ENCODE data around the gene KRTAP10-12. TPM values are rescaled to one million over a fixed set of nuclear protein-coding genes. Genes with fewer than 3 reads are reported as not detected.

Gene KRTAP10-12
- total and polyA plus RNA-seq, 4 experiments from 2014 or later, result not detected

DNA sequence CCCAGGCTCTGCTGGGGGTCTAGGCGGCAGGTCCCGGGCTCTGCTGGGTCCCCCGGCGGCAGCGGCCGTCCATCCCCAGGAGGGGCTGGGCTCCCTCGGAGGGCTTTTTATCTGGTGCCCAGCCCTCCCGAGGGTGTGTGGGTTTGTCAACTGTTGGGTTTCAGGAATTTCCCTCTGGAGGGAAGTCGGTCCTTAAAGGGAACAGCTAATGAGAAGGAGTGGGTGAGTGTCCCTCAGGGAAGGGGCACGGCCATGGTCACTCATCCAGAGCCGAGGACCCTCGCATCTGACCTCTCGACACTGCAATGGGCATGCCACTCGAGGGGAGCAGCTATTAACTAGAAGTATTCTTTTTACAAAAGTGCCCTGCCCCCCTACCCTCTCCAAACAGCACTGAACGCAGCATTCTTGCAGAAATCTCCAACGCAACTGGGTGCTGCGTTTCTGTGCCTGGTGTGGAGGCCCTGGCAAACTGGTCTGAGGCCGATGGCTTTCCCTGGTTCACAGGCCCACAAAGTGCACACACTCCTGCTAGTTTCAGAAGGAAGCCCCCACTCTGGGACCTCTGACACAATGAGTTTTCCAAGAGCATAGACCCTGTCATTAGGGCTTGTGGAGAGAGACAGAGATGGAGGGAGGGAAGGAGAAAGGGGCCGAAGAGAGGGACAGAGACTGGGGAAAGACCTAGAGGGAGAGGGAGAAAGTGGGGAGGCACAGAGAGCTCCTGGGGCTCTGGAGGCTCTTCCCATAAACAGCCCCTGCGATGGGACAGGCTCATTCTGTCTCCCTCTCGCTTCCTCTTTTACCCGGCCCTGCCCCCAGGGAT is 15.4 kb downstream of the KRTAP10-12 start:
- no peak overlapping the region for H3K4me3 ChIP-seq (ENCODE audit: low read length in 2 of 2)
- CTCF ChIA-PET (ENCODE audit: partially characterized antibody), result interaction anchor here (0.7 kb wide), 1 partner anchor 165 kb away, joined by 3 read pairs; no protein-coding TSS in a partner anchor
- intact Hi-C loops (cut with micrococcal nuclease), result no loop called here
- POLR2A ChIA-PET (ENCODE audit: partially characterized antibody), result interaction anchor here (0.7 kb wide), 1 partner anchor 70 kb away, joined by 3 read pairs; no protein-coding TSS in a partner anchor
- peaks cover 55% of the 10 kb centered on the region for H3K27me3 ChIP-seq (ENCODE audit: insufficient read depth, low read length)
- peaks cover 0 to 5% (median 2%) of the 10 kb centered on the region in 8 donors for H3K9me3 Mint-ChIP-seq
- H3K36me3 Mint-ChIP-seq, result no peaks in the 10 kb centered on the region
- peaks cover 38% of the 10 kb centered on the region for H3K4me1 ChIP-seq (ENCODE audit: insufficient read depth, low read length)
- DNase-seq, result no peak
- no peaks in the 10 kb centered on the region for H3K36me3 ChIP-seq (ENCODE audit: insufficient read depth, low read length)
- H3K27ac Mint-ChIP-seq, result no peak overlapping the region
- H3K27ac ChIP-seq (ENCODE audit: low read depth, low read length), result no peak overlapping the region
- H3K27me3 Mint-ChIP-seq, result peaks cover 55 to 61% of the 10 kb centered on the region in 2 donors
- H3K4me1 Mint-ChIP-seq, result peaks cover 22 to 51% (median 37%) of the 10 kb centered on the region in 4 donors
- H3K4me3 Mint-ChIP-seq, result no peak overlapping the region
- H3K9me3 ChIP-seq (ENCODE audit: control insufficient read depth in 1 of 2, low read length in 2 of 2), result no peaks in the 10 kb centered on the region

DNA sequence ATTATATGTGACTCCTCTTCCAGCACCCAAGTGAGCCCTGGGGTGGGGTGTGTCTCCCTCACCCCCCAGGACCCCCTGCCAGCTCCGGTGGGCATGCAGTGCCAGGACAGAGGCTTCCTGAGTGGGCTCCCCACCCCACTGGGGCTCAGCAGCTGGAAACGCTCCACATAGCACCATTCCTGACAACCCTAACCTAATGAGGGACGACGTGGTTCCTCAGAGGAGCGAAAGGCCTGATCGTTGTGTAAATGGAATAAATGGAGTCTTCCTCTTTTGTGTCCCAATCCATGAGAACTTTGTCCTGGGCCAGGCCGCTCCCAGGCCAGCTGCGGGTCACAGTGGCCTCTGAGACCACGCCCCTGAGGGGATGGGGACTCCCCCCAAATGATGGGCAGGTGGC is 16.2 kb downstream of the KRTAP10-12 start:
- Histone ChIP-seq H3K9me3 (ENCODE audit: control insufficient read depth in 1 of 2, low read length in 2 of 2) (no peaks in the 10 kb centered on the region), H3K27ac (ENCODE audit: low read depth, low read length) (no peak overlapping the region), H3K27me3 (ENCODE audit: insufficient read depth, low read length) (peaks cover 51% of the 10 kb centered on the region), H3K36me3 (ENCODE audit: insufficient read depth, low read length) (no peaks in the 10 kb centered on the region), H3K4me3 (ENCODE audit: low read length in 2 of 2) (no peak overlapping the region), H3K4me1 (ENCODE audit: insufficient read depth, low read length) (peaks cover 36% of the 10 kb centered on the region)
- H3K4me3 Mint-ChIP-seq, result no peak overlapping the region
- intact Hi-C loops (cut with micrococcal nuclease), result no loop called here
- DNase-seq, result no peak
- ChIA-PET POLR2A (ENCODE audit: partially characterized antibody) (no interaction called here), CTCF (ENCODE audit: partially characterized antibody) (interaction anchor here (1.1 kb wide), 1 partner anchor 202 kb away, joined by 3 read pairs; no protein-coding TSS in a partner anchor)
- peaks cover 0 to 5% (median under 1%) of the 10 kb centered on the region in 8 donors for H3K9me3 Mint-ChIP-seq
- H3K36me3 Mint-ChIP-seq, result no peaks in the 10 kb centered on the region
- H3K4me1 Mint-ChIP-seq, result peaks cover 20 to 50% (median 34%) of the 10 kb centered on the region in 4 donors
- H3K27me3 Mint-ChIP-seq, result peaks cover 48 to 55% of the 10 kb centered on the region in 2 donors
- no peak overlapping the region for H3K27ac Mint-ChIP-seq

DNA sequence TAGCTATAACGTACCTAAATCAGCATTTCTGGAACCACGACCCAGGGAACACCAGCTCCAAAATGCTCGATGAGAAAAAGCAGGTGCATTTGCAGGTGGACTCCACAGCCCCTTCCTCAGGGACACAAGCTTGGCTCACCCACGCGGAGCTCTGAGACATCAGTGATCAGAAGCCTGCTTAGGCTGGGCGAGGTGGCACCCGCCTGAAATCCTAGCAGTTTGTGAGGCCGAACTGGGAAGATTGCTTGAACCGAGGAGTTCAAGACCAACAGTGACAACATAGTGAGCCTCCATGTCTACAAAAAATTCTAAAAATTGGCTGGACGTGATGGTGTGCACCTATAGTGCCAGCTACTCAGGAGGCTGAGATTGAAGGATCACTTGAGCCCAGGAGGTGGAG is 16.9 kb downstream of the KRTAP10-12 start:
- H3K4me1 ChIP-seq (ENCODE audit: insufficient read depth, low read length), result peaks cover 29% of the 10 kb centered on the region
- CTCF ChIA-PET (ENCODE audit: partially characterized antibody), result interaction anchor here (0.8 to 1.1 kb wide), 2 partner anchors 80 to 203 kb away, joined by 3 read pairs; no protein-coding TSS in a partner anchor
- H3K9me3 ChIP-seq (ENCODE audit: control insufficient read depth in 1 of 2, low read length in 2 of 2), result no peaks in the 10 kb centered on the region
- H3K27ac Mint-ChIP-seq, result no peak overlapping the region
- peaks cover 42 to 58% of the 10 kb centered on the region in 2 donors for H3K27me3 Mint-ChIP-seq
- POLR2A ChIA-PET (ENCODE audit: partially characterized antibody), result no interaction called here
- no peak overlapping the region for H3K4me3 ChIP-seq (ENCODE audit: low read length in 2 of 2)
- intact Hi-C loops (cut with micrococcal nuclease), result no loop called here
- peaks cover 20 to 43% (median 29%) of the 10 kb centered on the region in 4 donors for H3K4me1 Mint-ChIP-seq
- no peak for DNase-seq
- H3K27me3 ChIP-seq (ENCODE audit: insufficient read depth, low read length), result peaks cover 44% of the 10 kb centered on the region
- no peaks in the 10 kb centered on the region for H3K36me3 ChIP-seq (ENCODE audit: insufficient read depth, low read length)
- H3K9me3 Mint-ChIP-seq, result peaks cover 0 to 5% (median 0%) of the 10 kb centered on the region in 8 donors
- no peaks in the 10 kb centered on the region for H3K36me3 Mint-ChIP-seq
- no peak overlapping the region for H3K27ac ChIP-seq (ENCODE audit: low read depth, low read length)
- no peak overlapping the region for H3K4me3 Mint-ChIP-seq

DNA sequence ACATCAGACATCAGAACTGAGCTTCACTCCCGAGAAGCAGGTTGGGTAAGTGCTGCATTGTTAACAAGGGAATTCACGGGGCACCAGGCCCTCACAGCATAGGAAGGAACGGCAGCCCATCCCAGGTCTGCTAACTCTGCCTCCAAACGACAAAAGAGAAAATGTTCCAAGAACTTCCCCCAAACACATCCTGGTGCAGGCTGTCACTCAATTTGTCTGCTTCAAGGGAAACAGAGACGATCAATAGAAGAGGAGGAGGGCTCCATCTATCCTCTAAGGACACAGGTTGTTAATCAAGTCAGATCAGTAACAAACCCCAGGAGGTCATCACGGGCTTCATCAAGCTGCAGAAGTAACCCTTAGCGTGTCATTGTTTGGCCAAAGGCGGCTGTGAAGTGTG is 17.9 kb downstream of the KRTAP10-12 start:
- H3K4me1 ChIP-seq (ENCODE audit: insufficient read depth, low read length), result peaks cover 19% of the 10 kb centered on the region
- ChIA-PET CTCF (ENCODE audit: partially characterized antibody) (no interaction called here), POLR2A (ENCODE audit: partially characterized antibody) (no interaction called here)
- H3K4me3 ChIP-seq (ENCODE audit: low read length in 2 of 2), result no peak overlapping the region
- intact Hi-C loops (cut with micrococcal nuclease), result no loop called here
- no peak overlapping the region for H3K27ac Mint-ChIP-seq
- no peaks in the 10 kb centered on the region for H3K36me3 Mint-ChIP-seq
- H3K9me3 Mint-ChIP-seq, result peaks cover 0 to 5% (median 0%) of the 10 kb centered on the region in 8 donors
- H3K36me3 ChIP-seq (ENCODE audit: insufficient read depth, low read length), result no peaks in the 10 kb centered on the region
- peaks cover 37% of the 10 kb centered on the region for H3K27me3 ChIP-seq (ENCODE audit: insufficient read depth, low read length)
- no peaks in the 10 kb centered on the region for H3K9me3 ChIP-seq (ENCODE audit: control insufficient read depth in 1 of 2, low read length in 2 of 2)
- H3K27me3 Mint-ChIP-seq, result peaks cover 36 to 50% of the 10 kb centered on the region in 2 donors
- H3K4me3 Mint-ChIP-seq, result peak overlapping the region in 2 of 8 donors; percentile 7 to 24
- DNase-seq, result no peak
- H3K4me1 Mint-ChIP-seq, result peaks cover 15 to 32% (median 21%) of the 10 kb centered on the region in 4 donors
- H3K27ac ChIP-seq (ENCODE audit: low read depth, low read length), result no peak overlapping the region

DNA sequence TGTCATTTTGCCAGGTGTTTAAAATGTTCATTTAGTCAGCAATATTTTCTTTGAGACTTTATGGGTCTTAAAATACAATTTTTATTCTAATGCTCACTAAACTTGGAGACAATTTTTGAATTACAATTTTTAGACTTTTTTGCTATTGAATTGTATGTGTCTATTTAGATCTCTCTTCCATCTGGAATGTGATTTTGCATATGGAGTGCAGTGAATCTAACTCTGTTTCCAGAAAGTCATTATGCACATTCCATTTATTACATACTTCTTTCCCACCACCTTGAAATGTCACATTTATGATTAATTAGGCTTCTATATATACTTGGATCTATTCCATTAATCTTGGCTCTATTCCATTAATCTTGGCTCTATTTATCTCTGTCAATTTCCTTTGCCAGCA is 20.0 kb downstream of the KRTAP10-12 start:
- no peak overlapping the region for H3K4me3 ChIP-seq (ENCODE audit: low read length in 2 of 2)
- peaks cover 0 to 7% (median 0%) of the 10 kb centered on the region in 8 donors for H3K9me3 Mint-ChIP-seq
- H3K36me3 ChIP-seq (ENCODE audit: insufficient read depth, low read length), result no peaks in the 10 kb centered on the region
- DNase-seq, result no peak
- ChIA-PET CTCF (ENCODE audit: partially characterized antibody) (no interaction called here), POLR2A (ENCODE audit: partially characterized antibody) (no interaction called here)
- H3K4me1 ChIP-seq (ENCODE audit: insufficient read depth, low read length), result no peaks in the 10 kb centered on the region
- no peak overlapping the region for H3K27ac Mint-ChIP-seq
- H3K27me3 Mint-ChIP-seq, result peaks cover 29 to 44% of the 10 kb centered on the region in 2 donors
- peaks cover 5 to 15% (median 7%) of the 10 kb centered on the region in 4 donors for H3K4me1 Mint-ChIP-seq
- peaks cover 30% of the 10 kb centered on the region for H3K27me3 ChIP-seq (ENCODE audit: insufficient read depth, low read length)
- intact Hi-C loops (cut with micrococcal nuclease), result no loop called here
- no peaks in the 10 kb centered on the region for H3K36me3 Mint-ChIP-seq
- H3K27ac ChIP-seq (ENCODE audit: low read depth, low read length), result no peak overlapping the region
- H3K9me3 ChIP-seq (ENCODE audit: control insufficient read depth in 1 of 2, low read length in 2 of 2), result no peaks in the 10 kb centered on the region
- H3K4me3 Mint-ChIP-seq, result no peak overlapping the region

DNA sequence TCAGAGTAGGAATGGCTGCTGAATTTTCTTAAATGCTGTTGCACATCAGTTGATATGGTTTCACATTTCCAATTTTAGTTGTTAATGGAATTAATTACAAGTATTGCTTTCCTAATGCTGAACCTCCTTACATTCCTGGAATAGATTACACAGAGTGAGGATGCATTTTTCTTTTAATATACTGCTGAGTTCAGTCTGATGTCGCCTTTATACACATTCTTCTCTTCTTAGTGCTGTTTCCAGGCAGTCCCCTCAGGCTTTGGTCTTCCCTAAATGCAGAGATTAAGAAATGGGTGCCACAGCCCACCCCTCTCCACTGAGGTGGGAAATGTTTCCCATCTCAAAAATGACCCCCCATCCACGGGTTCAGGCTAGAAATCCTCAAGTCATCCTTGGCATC is 21.1 kb downstream of the KRTAP10-12 start:
- H3K4me3 Mint-ChIP-seq, result no peak overlapping the region
- no peak overlapping the region for H3K4me3 ChIP-seq (ENCODE audit: low read length in 2 of 2)
- H3K27ac ChIP-seq (ENCODE audit: low read depth, low read length), result no peak overlapping the region
- H3K4me1 ChIP-seq (ENCODE audit: insufficient read depth, low read length), result peaks cover 4% of the 10 kb centered on the region
- ChIA-PET CTCF (ENCODE audit: partially characterized antibody) (no interaction called here), POLR2A (ENCODE audit: partially characterized antibody) (interaction anchor here (1.1 kb wide), 1 partner anchor 8 kb away, joined by 3 read pairs; no protein-coding TSS in a partner anchor)
- peaks cover 22% of the 10 kb centered on the region for H3K27me3 ChIP-seq (ENCODE audit: insufficient read depth, low read length)
- H3K27me3 Mint-ChIP-seq, result peaks cover 32 to 42% of the 10 kb centered on the region in 2 donors
- H3K9me3 ChIP-seq (ENCODE audit: control insufficient read depth in 1 of 2, low read length in 2 of 2), result no peaks in the 10 kb centered on the region
- no peak for DNase-seq
- intact Hi-C loops (cut with micrococcal nuclease), result no loop called here
- peaks cover 7 to 22% (median 12%) of the 10 kb centered on the region in 4 donors for H3K4me1 Mint-ChIP-seq
- H3K36me3 ChIP-seq (ENCODE audit: insufficient read depth, low read length), result no peaks in the 10 kb centered on the region
- H3K9me3 Mint-ChIP-seq, result peaks cover 0 to 7% (median 0%) of the 10 kb centered on the region in 8 donors
- H3K36me3 Mint-ChIP-seq, result no peaks in the 10 kb centered on the region
- no peak overlapping the region for H3K27ac Mint-ChIP-seq

DNA sequence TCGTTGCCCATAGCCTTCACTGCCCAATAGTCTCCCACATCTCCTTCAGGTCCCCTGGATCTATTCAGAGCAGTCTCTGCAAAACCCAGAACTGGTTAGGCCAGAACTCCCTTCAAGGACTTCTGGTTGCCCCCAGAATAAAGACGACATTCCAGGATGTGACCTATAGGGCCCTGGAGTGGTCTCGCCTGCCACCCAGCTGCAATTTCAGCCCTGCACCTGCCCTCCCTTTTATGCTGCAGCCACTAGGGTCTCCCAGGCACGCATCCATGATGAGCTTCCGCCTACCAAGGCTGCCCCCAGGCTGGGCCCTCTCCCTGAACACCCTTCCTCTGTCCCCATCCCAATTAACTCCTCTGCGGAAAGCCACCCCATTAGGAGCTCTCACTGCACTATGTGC is 21.6 kb downstream of the KRTAP10-12 start:
- CTCF ChIA-PET (ENCODE audit: partially characterized antibody), result no interaction called here
- H3K4me1 Mint-ChIP-seq, result peaks cover 10 to 25% (median 14%) of the 10 kb centered on the region in 4 donors
- POLR2A ChIA-PET (ENCODE audit: partially characterized antibody), result interaction anchor here (1.1 kb wide), 2 partner anchors 9 to 61 kb away, joined by 3 to 5 read pairs; partner anchors contain the start of gene KRTAP12-3
- Histone ChIP-seq H3K27ac (ENCODE audit: low read depth, low read length) (no peak overlapping the region), H3K27me3 (ENCODE audit: insufficient read depth, low read length) (peaks cover 22% of the 10 kb centered on the region), H3K4me3 (ENCODE audit: low read length in 2 of 2) (no peak overlapping the region), H3K36me3 (ENCODE audit: insufficient read depth, low read length) (no peaks in the 10 kb centered on the region), H3K9me3 (ENCODE audit: control insufficient read depth in 1 of 2, low read length in 2 of 2) (no peaks in the 10 kb centered on the region), H3K4me1 (ENCODE audit: insufficient read depth, low read length) (peaks cover 9% of the 10 kb centered on the region)
- no peak overlapping the region for H3K27ac Mint-ChIP-seq
- no peaks in the 10 kb centered on the region for H3K36me3 Mint-ChIP-seq
- intact Hi-C loops (cut with micrococcal nuclease), result no loop called here
- DNase-seq, result no peak
- H3K27me3 Mint-ChIP-seq, result peaks cover 31 to 42% of the 10 kb centered on the region in 2 donors
- no peak overlapping the region for H3K4me3 Mint-ChIP-seq
- H3K9me3 Mint-ChIP-seq, result peaks cover 0 to 7% (median 0%) of the 10 kb centered on the region in 8 donors

All from CD4-positive, alpha-beta memory T cell (primary cell).